RPMI7951 (cell line): ENCODE data around the gene AIG1. TPM values are rescaled to one million over a fixed set of nuclear protein-coding genes. Genes with fewer than 3 reads are reported as not detected.
A peak's percentile ranks its signal among the peaks of the same experiment; 100 is the strongest.
"Not testable (repeated sequence)": the region's sequence is repeated elsewhere in the genome, so short reads cannot be mapped to it uniquely, and the experiment has no call there.

ENCODE experiments used
- DNase-seq: peaks from one replicate; pipeline ENCODE4 v3.0.0-alpha.2; 2012; ENCODE audit warnings: low read depth
- total RNA-seq: library from RNA; depleted of rRNA; stranded (reverse); fragments of >200 nt; shearing (Covaris generic); gene quantifications from 2 replicates; pipeline ENCODE4 v1.2.3, GENCODE V29; 2014

The AIG1 gene
- total RNA-seq, 1 experiment from 2014 or later: 112 TPM

DNA sequence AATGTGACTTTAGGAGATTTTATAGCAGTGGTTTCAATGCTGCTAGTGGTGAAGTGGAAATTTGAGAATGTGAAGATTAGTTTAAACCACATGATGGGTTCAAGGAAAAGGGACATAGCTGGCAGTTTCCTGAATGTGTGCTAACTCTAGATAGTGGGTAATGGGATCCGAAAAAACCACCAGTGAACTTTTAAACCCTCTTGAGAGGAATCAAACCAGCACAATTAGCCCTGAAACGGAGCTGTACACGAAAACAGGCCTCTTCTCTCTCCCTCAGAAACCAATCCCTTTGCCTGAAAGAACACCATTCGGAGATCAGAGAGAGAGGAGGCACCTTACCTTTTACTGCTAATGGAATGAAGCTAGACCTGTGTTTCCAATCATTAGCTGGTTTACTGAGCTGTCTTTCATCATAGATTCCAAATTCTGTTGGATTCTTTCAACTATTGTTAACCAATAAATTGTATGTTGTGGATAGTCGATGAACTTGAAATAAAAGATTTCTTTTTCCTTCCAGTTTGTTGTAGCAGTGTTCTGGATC lies 103.9 kb downstream of the AIG1 start:
- no peak for DNase-seq

DNA sequence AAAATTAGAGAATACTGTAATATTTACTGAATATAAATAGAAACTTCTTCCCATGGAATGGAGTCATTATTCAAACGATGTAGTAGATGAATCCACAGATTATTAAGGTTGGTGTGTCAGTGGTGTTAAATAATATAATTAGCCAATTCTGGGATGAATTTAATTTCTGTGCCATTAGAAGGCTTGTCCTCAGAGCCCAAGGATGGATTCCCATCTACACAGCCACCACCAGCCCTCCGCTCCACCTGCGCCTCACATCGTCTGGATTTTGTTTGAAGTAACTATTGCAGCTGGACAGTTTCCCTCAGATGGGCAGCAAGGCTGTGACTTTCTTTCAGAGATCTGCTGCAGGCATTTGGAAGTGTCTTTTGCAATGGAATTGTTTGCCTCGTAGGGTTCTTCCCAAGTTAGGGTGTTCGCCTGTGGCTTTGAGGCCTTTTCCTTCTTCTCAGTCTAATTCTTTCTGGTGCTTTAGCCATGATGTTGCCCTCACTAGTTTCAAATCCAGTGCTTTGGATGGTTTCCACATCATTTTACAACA lies 104.7 kb downstream of the AIG1 start:
- no peak for DNase-seq

DNA sequence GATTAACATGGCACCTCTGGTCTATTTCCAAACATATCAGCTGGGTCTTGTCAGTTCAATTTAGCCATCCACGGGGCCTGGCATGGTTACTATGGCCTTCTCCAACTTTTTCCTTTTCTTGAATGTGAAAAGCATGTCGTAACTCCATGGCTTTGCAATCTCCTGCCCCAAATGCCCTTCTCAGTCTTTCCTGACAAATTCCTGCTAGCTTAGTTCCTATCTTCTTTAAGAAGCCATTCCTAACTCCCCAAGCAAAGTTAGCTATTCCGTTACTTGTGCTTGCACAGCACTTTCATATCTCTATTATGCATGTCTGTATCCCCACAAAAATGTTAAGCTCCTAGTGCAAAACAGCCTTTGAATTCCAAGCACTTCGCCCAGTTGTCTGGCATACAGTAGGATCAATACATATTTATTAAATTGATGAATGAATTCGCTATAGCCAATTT lies 105.6 kb downstream of the AIG1 start:
- no peak for DNase-seq

DNA sequence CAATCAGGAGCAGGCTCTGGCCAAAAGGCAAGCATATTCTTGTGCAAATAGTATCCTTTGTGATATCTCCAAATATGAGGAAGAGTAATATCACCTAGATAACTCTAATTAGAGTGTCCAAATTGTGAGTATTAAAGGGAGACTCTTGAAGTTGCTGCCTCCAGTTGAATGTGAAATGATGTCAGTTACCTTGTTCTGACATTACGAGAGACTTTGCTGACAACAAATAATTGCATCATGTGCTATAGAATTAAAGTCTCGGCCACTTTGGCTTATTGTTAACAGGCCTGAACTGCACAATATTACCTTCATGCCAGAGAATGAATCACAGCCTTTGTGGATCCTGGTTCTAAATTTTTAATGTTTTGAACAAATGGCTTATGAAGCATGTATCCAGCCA lies 106.5 kb downstream of the AIG1 start:
- no peak for DNase-seq

DNA sequence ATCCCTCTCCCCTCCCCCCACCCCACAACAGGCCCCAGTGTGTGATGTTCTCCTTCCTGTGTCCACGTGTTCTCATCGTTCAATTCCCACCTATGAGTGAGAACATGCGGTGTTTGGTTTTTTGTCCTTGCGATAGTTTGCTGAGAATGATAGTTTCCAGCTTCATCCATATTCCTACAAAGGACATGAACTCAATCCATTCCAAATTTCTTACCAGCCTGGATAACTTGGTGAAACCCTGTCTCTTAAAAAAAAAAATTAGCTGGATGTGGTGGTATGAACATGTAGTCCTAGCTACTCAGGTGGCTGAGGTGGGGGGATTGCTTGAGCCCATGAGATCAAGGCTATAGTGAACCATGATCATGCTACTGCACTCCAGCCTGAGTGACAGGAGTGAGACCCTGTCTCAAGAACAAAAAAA lies 107.7 kb downstream of the AIG1 start:
- not testable (repeated sequence) for DNase-seq

DNA sequence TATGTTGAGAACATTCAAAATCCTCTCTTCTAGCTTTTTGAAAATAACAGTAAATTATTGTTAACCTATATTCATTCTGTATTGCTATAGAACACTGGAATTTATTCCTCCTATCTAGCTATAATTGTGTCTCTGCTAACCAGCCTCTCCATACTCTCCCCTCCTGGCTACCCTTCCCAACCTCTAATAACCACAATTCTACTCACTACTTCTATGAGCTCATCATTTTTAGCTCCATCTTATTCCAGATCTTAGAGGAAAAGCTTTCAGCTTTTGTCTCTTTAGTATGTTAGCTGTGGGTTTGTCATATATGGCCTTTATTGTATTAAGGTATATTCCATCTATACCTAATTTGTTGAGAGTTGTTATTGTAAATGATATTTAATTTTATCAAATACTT lies 108.8 kb downstream of the AIG1 start:
- no peak for DNase-seq

DNA sequence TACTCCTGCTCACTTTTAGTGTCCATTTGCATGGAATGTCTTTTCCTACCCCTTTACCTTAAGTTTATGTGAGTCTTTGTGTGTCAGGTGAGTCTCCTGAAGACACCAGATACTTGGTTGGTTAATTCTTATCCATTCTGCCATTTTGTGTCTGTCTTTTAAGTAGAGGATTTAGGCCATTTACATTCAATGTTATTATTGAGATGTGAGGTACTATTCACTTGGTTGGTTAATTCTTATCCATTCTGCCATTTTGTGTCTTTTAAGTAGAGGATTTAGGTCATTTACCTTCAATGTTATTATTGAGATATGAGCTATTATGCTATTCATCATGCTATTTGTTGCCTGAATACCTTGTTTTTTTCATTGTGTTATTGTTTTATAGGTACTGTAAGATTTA lies 113.8 kb downstream of the AIG1 start:
- no peak for DNase-seq

DNA sequence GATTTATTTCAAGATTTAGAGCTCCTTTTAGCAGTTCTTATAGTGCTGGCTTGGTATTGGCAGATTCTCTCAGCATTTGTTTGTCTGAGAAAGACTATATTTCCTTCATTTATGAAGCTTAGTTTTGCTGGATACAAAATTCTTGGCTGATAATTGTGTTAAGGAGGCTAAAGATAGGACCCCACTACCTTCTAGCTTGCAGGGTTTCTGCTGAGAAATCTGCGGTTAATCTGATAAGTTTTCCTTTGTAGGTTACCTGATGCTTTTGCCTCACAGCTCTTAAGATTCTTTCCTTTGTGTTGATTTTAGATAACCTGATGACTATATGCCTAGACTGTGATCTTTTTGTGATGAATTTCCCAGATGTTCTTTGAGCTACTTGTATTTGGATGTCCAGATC lies 114.3 kb downstream of the AIG1 start:
- DNase-seq: no peak

DNA sequence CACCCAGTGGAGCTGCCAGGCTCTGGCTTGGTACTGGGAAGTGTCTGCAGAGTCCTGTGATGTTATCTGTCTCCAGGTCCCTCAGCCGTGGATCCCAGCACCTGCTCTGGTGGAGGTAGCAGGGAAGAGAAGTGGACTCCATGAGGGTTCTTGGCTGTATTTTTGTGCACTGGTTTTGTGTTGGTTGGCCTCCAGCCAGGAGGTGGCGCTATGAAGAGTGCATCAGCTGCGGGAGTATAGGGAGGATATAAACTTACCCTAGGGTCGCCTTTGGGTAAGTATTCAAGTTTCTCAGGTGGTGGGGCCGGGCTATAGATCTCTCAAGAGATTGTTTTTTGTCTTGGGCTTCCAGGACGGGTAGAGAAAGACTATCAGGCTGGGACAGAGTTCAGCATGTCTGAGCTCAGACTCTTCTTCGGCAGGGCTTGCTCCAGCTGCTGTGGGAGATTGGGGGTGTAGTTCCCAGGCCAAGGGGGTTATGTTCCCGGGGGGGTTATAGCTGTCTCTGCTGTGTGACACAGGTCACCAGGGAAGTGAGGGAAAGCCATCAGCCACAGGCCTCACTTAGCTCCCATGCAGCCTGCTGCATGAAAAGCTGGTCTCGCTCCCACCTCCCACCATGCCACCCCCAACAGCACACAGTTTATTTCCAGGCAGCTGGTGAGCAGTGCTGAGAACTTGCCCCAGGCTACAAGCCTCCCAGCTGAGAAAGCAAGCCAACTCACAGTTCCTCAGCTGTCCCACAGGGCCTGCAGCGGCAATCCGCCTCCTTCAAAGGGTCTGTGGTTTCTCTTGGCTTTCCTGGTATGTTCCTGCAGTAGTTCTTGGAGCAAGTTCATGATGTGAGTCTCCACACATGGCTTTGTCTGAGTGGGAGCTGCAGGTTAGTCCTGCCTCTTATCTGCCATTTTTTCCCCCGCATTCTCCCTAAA lies 115.7 kb downstream of the AIG1 start:
- DNase-seq: peak; percentile 99

DNA sequence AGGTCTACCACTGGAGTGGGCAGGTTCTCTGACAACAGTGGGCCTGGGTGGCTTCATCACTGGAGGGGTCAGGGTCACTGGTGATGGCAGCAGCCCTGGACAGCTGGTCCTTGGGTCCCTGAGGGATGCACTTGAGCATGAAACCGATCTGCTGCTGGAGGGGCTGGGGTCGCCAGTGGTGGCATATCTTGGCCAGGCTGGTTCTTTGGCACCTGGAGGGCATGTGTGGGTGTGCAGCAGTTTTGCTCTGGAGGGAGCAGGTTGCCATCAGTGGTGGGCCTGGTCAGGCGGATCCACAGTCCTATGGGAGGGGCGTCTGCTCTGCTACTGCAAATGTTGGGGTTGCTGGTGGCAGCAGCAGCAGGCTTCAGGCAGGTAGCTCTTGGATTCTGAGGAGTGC lies 117.0 kb downstream of the AIG1 start:
- DNase-seq: no peak

DNA sequence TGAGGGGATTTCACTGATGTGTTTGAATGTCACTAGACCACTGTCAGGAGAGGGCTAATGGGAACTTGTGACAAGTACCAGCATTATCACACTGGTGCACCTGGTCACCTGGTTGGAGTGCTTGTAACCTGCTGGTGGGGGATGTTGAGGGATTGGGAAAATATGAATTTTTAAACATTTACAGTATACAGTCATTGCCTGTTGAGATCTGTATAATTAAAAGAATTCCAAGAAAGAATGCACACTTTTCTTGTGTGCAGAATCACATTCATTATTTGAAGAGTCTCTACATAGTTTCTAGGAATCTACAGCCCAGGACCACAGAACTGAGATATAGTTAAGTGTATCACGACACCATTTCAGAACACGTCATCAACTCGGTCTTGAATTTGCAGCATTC lies 118.4 kb downstream of the AIG1 start:
- DNase-seq: no peak

DNA sequence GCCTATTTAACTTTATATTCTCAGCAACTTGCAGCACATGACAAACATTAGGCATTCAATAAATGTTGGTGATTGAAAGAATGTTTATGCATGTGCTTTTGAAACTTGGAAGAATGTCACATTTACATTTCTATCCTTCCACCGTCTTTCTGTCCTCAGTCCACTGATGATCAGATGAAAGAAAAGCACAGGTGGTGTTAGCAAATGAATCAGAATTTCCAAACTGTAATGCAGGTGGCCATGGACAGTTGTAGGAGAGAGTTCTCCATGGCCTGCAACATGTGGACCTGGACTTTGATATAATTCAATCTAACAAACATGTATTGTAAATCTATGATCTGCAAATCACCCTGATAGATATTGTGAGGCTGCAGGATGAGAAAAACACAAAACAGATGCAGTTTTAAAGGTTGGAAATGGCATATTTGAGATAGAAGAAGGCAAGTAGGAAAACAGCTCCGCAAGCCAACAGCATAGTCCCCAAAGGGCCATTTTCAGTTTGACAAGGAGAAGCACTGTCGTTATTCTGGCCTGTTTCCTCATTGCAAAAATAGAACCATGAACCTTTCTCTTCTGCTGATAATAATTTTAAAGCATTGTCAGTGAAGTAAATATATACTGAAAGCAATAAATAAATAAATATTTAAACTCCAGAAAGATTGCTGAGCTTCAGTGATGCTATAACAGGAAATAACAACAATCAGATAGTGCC lies 119.4 kb downstream of the AIG1 start:
- DNase-seq: no peak

DNA sequence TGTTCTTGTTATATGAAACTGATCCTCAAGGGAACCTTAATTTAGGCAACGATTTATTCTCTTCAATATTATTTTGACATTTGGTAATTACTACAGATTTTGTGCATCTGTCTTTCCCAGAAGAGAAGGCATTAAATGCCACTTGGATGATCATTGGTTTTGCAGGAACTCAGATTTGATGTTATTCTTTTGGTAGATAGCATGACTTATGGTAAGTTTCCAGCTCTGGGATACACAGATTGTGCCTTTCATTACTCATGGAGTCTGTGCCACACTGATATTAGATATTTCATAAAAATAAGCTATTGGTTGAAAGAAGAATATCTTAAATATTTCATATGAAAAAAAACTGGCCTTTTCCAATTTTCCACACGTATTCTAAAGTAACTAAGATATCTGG lies 120.1 kb downstream of the AIG1 start:
- DNase-seq: no peak

DNA sequence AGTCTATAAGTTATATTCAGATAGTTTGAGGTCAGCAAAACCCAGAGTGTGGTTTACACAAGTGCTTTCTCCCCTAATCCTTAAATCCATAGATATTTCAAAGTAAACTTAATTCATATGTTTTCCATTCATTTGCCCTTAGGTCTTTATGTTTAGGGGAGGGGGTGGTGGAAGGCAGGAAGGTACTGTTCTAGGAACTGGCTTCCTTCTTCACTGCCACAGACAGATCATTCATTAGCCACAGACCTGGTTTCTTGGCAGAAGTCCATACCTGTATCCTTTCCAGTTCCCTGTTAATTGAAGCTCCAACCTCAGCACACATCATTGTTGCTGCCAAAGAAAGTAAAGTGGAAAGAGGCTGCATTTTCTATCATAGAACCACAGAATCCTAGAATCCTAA lies 123.0 kb downstream of the AIG1 start:
- DNase-seq: peak; percentile 47

DNA sequence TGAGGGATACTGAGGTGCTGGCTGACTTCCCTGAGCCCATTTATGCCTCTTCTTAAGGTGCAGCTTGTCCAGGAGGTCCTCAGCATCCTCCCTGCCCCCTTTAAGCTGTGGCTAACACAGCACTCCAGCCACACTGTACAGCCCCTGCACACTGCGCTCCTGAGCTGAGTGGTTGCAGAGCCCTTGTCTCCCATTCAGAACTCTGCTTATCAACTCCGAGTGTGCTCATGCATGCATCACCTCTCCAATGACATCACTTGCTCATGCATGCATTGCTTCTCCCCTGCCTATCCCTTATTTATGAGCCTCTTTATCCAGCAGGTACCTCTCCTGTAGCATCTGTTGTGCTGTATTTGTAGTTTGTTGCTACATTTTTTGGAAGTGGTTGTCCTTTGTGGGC lies 124.6 kb downstream of the AIG1 start:
- no peak for DNase-seq

DNA sequence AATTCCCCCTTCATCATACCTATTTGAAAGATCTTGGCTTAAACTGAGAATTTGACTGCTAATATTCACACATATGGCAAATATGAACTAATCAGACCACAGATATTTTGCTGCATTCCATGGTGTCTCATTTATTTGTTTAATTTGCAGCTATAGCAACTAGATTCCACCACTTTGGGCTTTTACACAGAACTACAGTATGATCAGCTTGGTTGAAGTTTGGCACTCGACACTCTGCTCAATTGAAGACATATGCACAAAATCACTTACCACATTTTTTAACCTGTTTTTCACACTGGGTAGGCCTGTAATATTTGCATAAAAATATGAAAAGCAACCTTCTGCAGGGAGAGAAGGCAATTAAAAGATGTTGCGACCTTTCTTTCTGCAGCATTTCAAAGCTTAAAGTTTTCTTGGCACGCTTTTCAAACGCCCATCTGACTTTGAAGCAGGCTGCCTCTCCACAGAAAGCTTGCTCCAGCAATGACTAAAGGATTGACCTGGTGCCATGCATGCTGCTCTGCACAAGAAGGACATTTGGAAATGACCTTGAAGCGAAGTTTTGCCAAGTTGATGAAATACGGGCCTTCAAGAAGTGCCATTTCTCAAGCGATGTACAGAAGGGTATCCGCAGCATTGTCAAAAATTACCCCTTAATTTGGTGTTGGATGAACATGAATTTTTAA lies 126.7 kb downstream of the AIG1 start:
- DNase-seq: peak; percentile 34

DNA sequence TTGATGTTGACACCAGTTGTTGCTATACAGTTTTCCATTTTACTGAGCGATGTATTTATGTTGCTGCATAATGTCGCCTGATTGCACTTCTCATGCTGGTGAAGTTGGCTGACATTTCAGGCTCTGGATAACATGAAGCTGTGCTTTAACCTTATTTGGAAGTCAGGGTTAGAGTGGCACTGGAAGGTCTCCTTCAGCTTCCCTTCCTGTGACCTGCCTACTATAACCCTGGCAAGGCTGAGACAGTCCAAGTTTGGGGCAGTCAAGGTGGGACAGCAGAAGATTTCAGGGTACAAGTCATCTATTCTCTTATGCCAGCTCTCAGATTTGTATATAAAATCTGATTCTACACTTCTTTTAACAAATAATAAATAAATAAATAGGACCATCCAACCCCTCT lies 127.6 kb downstream of the AIG1 start:
- DNase-seq: no peak

DNA sequence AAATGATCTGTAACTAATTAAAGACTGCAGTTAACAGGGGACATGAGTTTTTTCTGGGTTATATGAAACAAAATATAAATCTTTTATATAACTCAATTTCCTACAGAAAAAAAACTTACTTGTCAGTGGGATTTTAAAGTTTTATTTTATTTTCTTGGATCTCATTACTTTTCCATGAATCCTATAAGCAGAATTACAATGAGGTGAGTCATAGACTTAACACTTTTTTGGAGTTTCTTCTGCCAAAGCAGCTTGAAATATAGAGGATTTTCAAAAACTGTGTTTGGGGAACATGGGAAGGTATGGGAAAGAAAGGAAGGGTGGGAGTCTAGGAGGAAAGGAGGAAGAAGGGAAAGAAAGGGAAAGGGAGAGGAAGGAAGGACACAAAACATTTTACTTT lies 130.7 kb downstream of the AIG1 start:
- no peak for DNase-seq

DNA sequence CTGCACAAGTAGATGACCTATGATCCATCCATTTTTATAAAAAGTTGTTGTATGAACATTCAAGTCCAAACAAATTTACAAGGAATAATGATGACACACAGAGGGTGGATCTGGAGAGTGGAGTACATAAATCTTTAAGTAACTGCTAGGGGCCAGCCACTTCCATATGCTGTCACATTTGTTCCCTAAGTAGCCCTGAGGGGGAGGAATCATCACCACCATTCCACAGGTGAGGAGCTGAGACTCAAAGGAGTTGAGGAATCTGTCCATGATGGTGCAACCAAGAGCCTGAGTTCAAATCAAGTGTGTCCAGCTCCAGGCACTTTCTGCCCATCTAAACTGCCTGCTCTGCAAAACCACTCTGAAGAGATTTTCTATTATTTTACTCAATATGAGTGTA lies 132.1 kb downstream of the AIG1 start:
- DNase-seq: no peak

DNA sequence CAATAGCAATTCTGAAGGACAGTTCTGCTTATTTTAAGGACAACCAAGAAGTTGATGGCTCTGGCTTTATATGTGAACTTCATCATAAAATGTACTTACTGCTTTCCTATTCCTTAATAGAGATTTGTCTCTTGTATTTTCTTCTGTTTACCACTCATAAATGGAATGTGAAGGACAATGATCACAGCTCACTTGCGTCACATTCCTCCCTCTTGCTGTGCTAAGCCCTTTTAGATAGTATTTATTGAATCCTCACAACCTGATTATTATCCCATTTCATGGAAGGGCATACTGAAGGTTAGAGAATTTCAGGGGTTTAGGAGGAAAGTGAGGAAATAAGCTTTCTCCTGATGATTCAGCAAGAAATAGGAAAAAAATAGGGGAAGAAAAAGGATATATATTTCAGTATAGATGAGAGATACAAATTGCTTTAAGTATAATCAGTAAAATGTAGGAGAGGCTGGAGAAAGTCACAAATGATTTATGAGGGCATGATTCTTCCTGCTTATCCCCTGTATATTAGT lies 132.9 kb downstream of the AIG1 start:
- DNase-seq: no peak

DNA sequence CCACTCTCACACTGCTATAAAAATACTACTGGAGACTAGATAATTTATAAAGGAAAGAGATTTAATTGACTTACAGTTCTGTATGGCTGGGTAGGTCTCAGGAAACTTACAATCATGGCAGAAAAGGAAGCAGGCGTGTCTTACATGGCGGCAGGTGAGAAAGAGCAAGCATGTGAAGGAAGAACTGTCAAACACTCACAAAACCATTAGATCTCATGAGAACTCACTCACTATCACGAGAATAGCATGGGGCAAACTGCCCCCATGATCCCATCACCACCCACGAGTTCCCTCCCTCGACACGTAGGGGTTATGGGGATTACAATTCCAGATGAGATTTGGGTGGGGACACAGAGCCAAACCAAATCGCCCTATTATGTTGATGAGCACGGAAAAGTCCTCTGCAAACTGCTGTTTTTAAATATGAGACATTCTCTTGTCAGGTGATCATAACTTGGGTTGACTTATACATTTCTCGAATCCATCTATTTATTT lies 133.5 kb downstream of the AIG1 start:
- no peak for DNase-seq
